Limb (tissue), 2 donors: ENCODE results near the gene DDX10.

Experiments used
- DNase-seq, 2 donors: peaks; one replicate each; pipeline ENCODE4 v3.0.0-alpha.2; 2016; ENCODE audit errors: extremely low spot score in 2 of 2

DDX10 gene

GRCh38 chr11:108654994-108655631 lies 9.8 kb upstream of the DDX10 start:
- DNase-seq: no peak

DNA sequence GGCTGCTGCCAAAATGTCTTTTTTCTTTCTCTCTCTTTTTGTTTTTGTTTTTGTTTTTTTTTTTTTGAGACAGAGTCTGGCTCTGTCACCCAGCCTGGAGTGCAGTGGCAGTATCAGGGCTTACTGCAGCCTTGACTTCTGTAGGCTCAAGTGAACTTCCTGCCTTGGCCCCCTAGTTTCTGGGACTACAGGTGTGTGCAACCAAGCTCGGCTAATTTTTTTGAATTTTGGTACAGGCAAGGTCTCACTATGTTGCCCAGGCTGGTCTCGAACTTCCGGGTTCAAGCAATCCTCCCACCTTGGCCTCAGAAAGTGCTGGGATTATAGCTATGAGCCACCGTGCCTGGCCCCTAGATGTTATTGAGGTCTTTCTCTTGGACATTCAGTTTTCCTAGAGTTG lies 2.2 kb upstream of the DDX10 start:
- no peak for DNase-seq

DNA sequence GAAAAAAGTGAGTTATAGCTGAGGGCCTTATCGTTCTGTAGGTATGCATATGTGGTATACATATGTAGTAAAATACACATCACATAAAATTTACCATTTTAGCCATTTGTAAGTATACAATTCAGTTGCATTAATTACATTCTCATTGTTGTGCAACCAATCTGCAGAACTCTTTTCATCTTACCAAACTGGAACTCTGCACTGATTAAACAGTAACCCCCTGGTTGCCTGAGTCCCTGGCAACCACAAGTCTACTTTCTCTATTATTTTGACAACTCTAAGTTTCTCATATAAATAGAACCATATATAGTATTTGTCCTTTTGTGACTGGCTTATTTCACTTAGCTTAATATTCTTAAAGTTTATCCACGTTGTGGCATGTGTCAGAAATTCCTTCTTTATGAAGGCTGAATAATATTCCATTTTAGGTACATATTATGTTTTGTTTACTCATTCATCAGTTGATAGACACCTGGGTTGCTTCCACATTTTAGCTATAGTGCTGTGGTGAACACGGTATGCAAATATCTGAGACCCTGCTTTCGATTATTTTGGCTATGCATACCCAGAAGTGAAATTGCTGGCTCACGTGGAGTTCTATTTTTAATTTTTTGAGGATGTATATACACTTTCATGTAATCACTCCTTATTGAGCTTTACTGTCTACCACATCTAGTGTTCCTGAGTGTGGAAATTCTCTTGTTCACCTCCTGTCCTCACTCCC lies 1.6 kb upstream of the DDX10 start:
- no peak for DNase-seq

- no peak for DNase-seq
Measured at GRCh38 chr11:108666373-108666772, 1.5 kb downstream of the DDX10 start.

DNA sequence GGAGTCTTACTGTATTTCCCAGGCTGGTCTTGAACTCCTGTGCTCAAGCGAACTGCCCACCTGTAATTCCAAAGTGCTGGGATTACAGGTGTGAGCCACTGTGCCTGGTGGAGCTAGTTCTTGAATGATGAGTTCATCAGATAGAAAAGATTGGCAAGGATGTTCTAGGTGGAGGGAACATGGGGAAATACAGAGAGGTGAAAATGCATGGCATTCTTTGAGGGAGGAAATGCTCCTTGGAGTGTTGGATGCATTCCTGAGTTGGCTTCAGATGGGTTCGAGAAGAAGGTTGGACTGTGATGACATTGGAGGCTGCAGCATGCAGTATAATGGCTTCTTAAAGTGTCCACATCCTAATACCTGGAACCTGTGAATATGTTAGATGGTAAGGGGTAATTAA lies 4.4 kb downstream of the DDX10 start:
- DNase-seq: no peak

DNA sequence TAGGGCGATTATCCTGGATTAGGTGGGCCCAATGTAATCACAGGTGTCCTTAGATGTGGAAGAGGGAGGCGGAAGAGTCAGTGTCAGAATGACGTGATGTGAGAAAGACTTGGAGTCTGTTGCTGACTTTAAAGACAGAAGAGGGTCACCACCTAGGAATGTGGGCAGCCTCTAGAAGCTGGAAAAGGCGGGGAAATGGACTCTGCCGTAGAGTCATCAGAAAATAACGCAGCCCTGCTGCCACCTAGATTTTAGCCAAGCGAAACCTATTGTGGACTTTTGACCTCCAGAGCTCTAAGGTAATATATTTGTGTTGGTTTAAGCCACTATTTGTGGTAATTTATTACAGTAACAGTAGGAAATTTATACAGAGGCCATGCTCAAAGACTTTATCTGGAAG lies 4.8 kb downstream of the DDX10 start:
- no peak for DNase-seq

DNA sequence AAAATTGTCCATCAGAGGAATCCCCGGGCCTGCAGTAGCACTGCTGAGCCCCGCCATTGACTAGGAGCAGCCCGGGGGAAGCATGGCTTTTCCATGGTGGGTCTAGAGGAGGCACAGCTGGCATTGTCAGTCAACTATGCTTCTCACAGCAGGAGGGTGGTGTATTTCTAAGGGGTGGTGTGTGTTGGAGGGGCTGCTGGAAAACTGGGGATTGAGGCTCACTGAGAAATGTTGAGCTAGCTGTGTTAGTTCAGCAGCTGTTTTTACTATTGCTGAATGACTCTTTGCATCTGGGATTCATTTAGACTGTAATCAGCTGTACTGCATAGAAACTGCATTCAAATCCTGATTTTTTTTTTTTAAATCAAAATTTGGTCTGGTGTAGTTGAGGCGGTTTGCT lies 5.6 kb downstream of the DDX10 start:
- peak; percentile 46 to 54 for DNase-seq

DNA sequence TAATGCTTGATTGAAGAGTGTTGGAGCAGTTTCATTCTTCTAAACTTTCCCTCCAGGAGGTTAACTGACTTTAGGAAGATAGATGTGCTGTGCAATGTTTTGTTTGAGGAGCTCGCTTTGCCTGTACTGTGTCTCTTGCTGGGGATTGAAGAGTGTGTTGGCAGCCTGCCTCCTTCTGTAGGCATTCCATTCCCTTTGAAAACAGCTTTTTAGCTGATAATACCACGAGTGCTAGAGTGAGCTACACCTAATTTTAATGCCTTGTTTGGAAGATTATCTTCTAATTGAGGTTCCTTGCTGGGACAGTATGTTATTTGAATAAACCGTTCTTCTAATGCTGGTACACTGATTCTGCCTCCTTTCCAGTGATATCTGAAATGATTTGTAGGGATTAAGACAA lies 7.2 kb downstream of the DDX10 start:
- DNase-seq: peak in 1 of 2 donors; percentile 17

DNA sequence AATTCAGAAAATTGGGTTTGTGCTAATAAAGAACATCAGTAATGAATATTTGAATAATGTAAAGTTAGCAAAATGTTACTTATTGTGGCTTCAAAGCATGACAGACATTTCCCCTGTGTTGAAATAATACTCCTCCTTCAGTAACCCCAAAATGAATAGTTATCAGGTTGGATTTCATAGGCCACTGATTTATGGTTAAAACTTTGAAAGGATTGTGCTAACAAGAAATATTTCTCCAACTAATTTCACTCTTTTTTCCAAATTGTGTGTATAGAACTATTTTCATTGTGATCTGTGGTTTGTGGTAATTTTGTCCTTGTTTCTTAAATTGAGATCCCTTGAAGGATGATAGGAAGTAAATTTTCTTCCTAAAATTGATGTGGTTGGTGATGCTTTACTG lies 7.9 kb downstream of the DDX10 start:
- no peak for DNase-seq

DNA sequence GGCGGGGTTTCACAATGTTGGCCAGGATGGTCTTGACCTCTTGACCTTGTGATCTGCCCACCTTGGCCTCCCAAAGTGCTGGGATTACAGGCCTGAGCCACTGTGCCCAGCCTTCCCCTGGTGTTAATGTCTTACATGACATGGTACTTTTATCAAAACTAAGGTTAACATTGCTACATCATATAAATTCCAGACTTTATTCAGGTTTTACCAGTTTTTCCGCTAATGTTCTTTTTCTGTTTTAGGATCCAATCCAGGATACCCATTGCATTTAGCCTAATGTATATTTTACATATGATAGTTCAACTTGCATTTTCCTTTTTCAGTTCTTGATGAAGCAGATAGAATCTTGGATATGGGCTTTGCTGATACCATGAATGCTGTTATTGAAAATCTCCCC lies 14.2 kb downstream of the DDX10 start:
- DNase-seq: no peak

DNA sequence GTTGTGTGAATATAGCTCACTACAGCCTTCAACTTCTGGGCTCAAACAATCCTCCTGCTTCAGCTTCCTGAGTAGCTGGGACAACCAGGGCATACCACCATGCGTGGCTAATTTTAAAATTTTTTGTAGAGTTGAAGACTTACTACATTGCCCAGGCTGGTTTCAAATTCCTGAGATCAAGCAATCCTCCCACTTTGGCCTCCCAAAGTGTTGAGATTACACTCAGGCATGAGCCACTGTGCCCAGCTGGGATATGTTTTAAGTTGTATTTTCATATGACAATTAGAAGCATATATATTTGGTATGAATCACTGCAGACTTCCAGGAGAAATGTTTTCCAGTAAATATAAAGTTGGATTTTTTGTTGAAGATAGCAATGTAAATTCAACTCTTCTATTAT lies 15.4 kb downstream of the DDX10 start:
- no peak for DNase-seq

DNA sequence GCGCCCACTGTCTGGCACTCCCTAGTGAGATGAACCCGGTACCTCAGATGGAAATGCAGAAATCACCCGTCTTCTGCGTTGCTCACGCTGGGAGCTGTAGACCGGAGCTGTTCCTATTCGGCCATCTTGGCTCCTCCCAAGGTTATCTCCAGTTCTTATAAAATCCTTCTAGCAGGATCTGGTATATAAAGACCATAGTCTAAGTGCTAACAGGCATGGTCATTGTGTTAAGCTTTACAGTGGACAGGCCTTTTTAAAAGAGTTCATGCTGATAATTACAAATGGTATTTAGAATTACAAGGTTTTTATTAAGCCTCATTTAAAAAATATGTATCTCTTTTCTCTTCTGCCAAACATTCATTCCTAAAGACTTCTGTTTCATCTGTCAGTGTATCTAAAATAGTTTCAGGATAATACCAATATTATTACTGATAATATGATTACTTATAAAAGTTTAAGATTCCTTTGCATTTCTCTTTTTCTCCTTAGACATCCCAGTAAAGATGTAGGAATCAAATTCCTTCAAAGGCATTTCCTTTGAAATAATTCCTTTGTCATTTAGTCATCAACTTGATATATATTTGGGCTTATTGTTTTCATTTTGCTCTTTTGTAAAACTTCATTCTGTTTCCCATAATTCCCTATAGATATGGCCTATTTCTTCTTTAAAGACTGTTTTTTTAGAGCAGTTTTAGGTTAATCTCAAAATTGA lies 20.7 kb downstream of the DDX10 start:
- no peak for DNase-seq

GRCh38 chr11:108693852-108694251 lies 29.0 kb downstream of the DDX10 start:
- DNase-seq: no peak

GRCh38 chr11:108694846-108695245 lies 30.0 kb downstream of the DDX10 start:
- no peak for DNase-seq

DNA sequence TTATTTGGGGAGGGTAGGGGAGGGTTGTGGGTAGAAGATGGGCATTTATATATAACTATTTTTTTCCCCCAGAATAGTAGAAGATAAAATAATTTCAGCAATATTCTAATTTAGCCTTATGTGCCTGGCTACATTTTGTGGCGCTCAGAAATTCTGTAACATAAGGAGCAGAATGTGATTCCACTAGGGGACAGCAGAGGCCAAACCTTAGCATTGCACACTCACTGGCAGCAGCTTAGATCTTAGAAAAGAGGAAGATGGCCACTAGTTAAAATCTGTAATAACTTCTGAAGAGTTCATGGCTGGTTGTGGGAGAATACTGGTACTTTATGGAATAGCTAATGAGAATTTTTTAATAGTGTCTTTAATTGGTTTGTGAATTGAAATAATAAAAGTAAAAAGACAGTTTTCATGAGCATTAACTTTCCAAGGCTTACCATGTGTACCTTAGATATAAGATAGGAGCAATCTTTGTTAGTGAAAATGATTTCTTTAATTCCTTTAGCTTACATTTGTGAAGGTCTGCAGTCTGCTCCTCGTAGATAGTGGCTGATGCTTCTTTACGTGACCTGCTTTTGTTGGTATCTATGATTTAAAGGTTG lies 33.1 kb downstream of the DDX10 start:
- peak; percentile 72 to 89 for DNase-seq

- no peak for DNase-seq
Measured at GRCh38 chr11:108698844-108699642, 34.2 kb downstream of the DDX10 start.

- DNase-seq: no peak
Measured at GRCh38 chr11:108703916-108704315, 39.0 kb downstream of the DDX10 start.

- no peak for DNase-seq
Measured at GRCh38 chr11:108705061-108705460, 40.2 kb downstream of the DDX10 start.

- DNase-seq: no peak
Measured at GRCh38 chr11:108708173-108708572, 43.3 kb downstream of the DDX10 start.

- DNase-seq: no peak
Measured at GRCh38 chr11:108709741-108710140, 44.9 kb downstream of the DDX10 start.

- no peak for DNase-seq
Measured at GRCh38 chr11:108713076-108713790, 48.4 kb downstream of the DDX10 start.
